Neural cell (in vitro differentiated cells): ENCODE results near the gene MEA1. TPM values are rescaled to one million over a fixed set of nuclear protein-coding genes. Genes with fewer than 3 reads are reported as not detected.

Experiments
- H2AFZ ChIP-seq: fragments of 200-600, 300-800 bp; sonication (generic), shearing (Covaris generic); 2 replicates; pipeline ENCODE4 v1.6.0; 2014; ENCODE audit warnings: low read depth, mild to moderate bottlenecking, antibody characterized with exemption, low read length, moderate library complexity
- H3F3A ChIP-seq: fragments of 200-600 bp; shearing (Covaris generic); 2 replicates; pipeline ENCODE4 v1.6.1; 2016; ENCODE audit warnings: mild to moderate bottlenecking, moderate library complexity, mixed read lengths, antibody characterized with exemption, low read length; ENCODE audit not compliant: insufficient read depth, poor library complexity, severe bottlenecking
- H3K27ac ChIP-seq: fragments of 200-600, 300-800 bp; sonication (generic), shearing (Covaris generic); 2 replicates; pipeline ENCODE4 v1.5.1; 2014; ENCODE audit warnings: mild to moderate bottlenecking, low read length, moderate library complexity
- H3K27me3 ChIP-seq: fragments of 300-800, 200-600 bp; sonication (generic), shearing (Covaris generic); 2 replicates; pipeline ENCODE4 v1.6.0; 2014; ENCODE audit warnings: mild to moderate bottlenecking, low read depth, low read length, moderate library complexity; ENCODE audit not compliant: insufficient read depth
- H3K36me3 ChIP-seq: fragments of 300-800, 200-600 bp; sonication (generic), shearing (Covaris generic); 2 replicates; pipeline ENCODE4 v1.5.1; 2014; ENCODE audit warnings: mild to moderate bottlenecking, antibody characterized with exemption, low read length, moderate library complexity; ENCODE audit not compliant: insufficient read depth
- H3K4me2 ChIP-seq: fragments of 300-800, 200-600 bp; sonication (generic), shearing (Covaris generic); 2 replicates; pipeline ENCODE4 v1.6.0; 2014; ENCODE audit warnings: mild to moderate bottlenecking, low read length
- H3K4me3 ChIP-seq: fragments of 300-800, 200-600 bp; sonication (generic), shearing (Covaris generic); 2 replicates; pipeline ENCODE4 v1.5.1; 2014; ENCODE audit warnings: mild to moderate bottlenecking, low read length, moderate library complexity
- H3K79me2 ChIP-seq: fragments of 200-600 bp; shearing (Covaris generic); replicated peaks from 2 replicates; pipeline ENCODE4 v1.6.0; 2014; ENCODE audit warnings: mild to moderate bottlenecking, low read length, moderate library complexity; ENCODE audit not compliant: insufficient read depth
- H3K9ac ChIP-seq: fragments of 300-800, 200-600 bp; sonication (generic), shearing (Covaris generic); 2 replicates; pipeline ENCODE4 v1.6.1; 2016; ENCODE audit warnings: mild to moderate bottlenecking, low read length, mixed read lengths
- H3K9me2 ChIP-seq: fragments of 200-600 bp; shearing (Covaris generic); 2 replicates; pipeline ENCODE4 v1.6.1; 2016; ENCODE audit warnings: mild to moderate bottlenecking, low read length, mixed read lengths; ENCODE audit not compliant: insufficient read depth
- H3K9me3 ChIP-seq: fragments of 200-600, 300-800 bp; sonication (generic), shearing (Covaris generic); 2 replicates; pipeline ENCODE4 v1.6.1; 2016; ENCODE audit warnings: mild to moderate bottlenecking, mixed run types, low read length, moderate library complexity, mixed read lengths
- H4K20me1 ChIP-seq: fragments of 200-600 bp; shearing (Covaris generic); 2 replicates; pipeline ENCODE4 v1.6.1; 2016; ENCODE audit warnings: mild to moderate bottlenecking, mixed run types; ENCODE audit not compliant: insufficient read depth
- CTCF ChIP-seq: fragments of 450-650 bp; IDR thresholded peaks from 2 replicates; pipeline ENCODE4 v1.5.1; 2014; ENCODE audit warnings: antibody characterized with exemption, mild to moderate bottlenecking, moderate library complexity; ENCODE audit not compliant: poor library complexity, severe bottlenecking
- EP300 ChIP-seq: fragments of 450-650 bp; conservative IDR thresholded peaks from 2 replicates; pipeline ENCODE4 v1.6.1; 2014; ENCODE audit warnings: antibody characterized with exemption, mild to moderate bottlenecking, moderate library complexity; ENCODE audit not compliant: poor library complexity, severe bottlenecking
- EZH2 ChIP-seq: fragments of 200-600, 300-800 bp; shearing (Covaris generic), sonication (generic); IDR thresholded peaks from 2 replicates; pipeline ENCODE4 v1.6.1; 2014; ENCODE audit warnings: antibody characterized with exemption, low read length, borderline replicate concordance, mild to moderate bottlenecking; ENCODE audit not compliant: insufficient read depth, poor library complexity, severe bottlenecking
- MXI1 ChIP-seq: fragments of 450-650 bp; conservative IDR thresholded peaks from 2 replicates; pipeline ENCODE4 v1.6.1; 2014; ENCODE audit warnings: antibody characterized with exemption, mild to moderate bottlenecking; ENCODE audit not compliant: poor library complexity, severe bottlenecking
- POLR2AphosphoS5 ChIP-seq: IDR thresholded peaks from 2 replicates; pipeline ENCODE4 v1.6.1; 2012
- RAD21 ChIP-seq: fragments of 450-650 bp; conservative IDR thresholded peaks from 2 replicates; pipeline ENCODE4 v1.6.1; 2014; ENCODE audit warnings: antibody characterized with exemption, mild to moderate bottlenecking, moderate library complexity
- REST ChIP-seq: IDR thresholded peaks from 2 replicates; pipeline ENCODE4 v1.6.1; 2012; ENCODE audit warnings: borderline replicate concordance
- SMC3 ChIP-seq: fragments of 450-650 bp; conservative IDR thresholded peaks from 2 replicates; pipeline ENCODE4 v1.6.1; 2014; ENCODE audit warnings: antibody characterized with exemption, mild to moderate bottlenecking, moderate library complexity; ENCODE audit not compliant: poor library complexity
- TAF1 ChIP-seq: IDR thresholded peaks from 2 replicates; pipeline ENCODE4 v1.6.1; 2012; ENCODE audit warnings: low read depth
- polyA plus RNA-seq: library from polyadenylated mRNA; depleted of rRNA; stranded (reverse); fragments of >200 nt; gene quantifications from 2 replicates; pipeline ENCODE4 v1.2.3, GENCODE V29; 2014

MEA1 gene
- polyA plus RNA-seq, 1 donor from 2014 or later = 119 TPM

GRCh38 chr6:43047998-43048397, 34.3 kb upstream of the MEA1 start:
- TF ChIP-seq CTCF = no peak
- TF ChIP-seq EP300 = no peak
- no peak for TF ChIP-seq TAF1
- TF ChIP-seq REST = no peak
- no peaks in the 10 kb centered on the region for H3K27me3 ChIP-seq
- no peak overlapping the region for H3K4me3 ChIP-seq
- H3K79me2 ChIP-seq = no peaks in the 10 kb centered on the region
- H2AFZ ChIP-seq = no peak overlapping the region
- H3F3A ChIP-seq = no peaks in the 10 kb centered on the region
- no peaks in the 10 kb centered on the region for H3K9me2 ChIP-seq
- no peak overlapping the region for H3K4me2 ChIP-seq
- no peaks in the 10 kb centered on the region for H3K9me3 ChIP-seq
- H3K27ac ChIP-seq = no peak overlapping the region
- no peaks in the 10 kb centered on the region for H3K36me3 ChIP-seq
- no peaks in the 10 kb centered on the region for H4K20me1 ChIP-seq
- no peak overlapping the region for H3K9ac ChIP-seq

GRCh38 chr6:43045371-43045930, 31.7 kb upstream of the MEA1 start:
- Histone ChIP-seq H3K4me2 (no peak overlapping the region), H4K20me1 (no peaks in the 10 kb centered on the region), H3K36me3 (no peaks in the 10 kb centered on the region), H2AFZ (no peak overlapping the region), H3K4me3 (no peak overlapping the region), H3K27ac (no peak overlapping the region), H3F3A (no peaks in the 10 kb centered on the region), H3K9me2 (no peaks in the 10 kb centered on the region), H3K27me3 (no peaks in the 10 kb centered on the region), H3K79me2 (no peaks in the 10 kb centered on the region), H3K9me3 (no peaks in the 10 kb centered on the region), H3K9ac (no peak overlapping the region)
- TF ChIP-seq REST (no peak), CTCF (no peak), SMC3 (no peak), MXI1 (no peak), POLR2AphosphoS5 (no peak), TAF1 (no peak), EZH2 (no peak), EP300 (no peak), RAD21 (no peak)
